NK-92 (cell line): ENCODE data around the gene ITGA4.

Experiments used
- DNase-seq: peaks from one replicate; lab custom pipeline; 2025; ENCODE audit not compliant: unreplicated experiment; lab: John Stamatoyannopoulos, UW

The ITGA4 gene

DNA sequence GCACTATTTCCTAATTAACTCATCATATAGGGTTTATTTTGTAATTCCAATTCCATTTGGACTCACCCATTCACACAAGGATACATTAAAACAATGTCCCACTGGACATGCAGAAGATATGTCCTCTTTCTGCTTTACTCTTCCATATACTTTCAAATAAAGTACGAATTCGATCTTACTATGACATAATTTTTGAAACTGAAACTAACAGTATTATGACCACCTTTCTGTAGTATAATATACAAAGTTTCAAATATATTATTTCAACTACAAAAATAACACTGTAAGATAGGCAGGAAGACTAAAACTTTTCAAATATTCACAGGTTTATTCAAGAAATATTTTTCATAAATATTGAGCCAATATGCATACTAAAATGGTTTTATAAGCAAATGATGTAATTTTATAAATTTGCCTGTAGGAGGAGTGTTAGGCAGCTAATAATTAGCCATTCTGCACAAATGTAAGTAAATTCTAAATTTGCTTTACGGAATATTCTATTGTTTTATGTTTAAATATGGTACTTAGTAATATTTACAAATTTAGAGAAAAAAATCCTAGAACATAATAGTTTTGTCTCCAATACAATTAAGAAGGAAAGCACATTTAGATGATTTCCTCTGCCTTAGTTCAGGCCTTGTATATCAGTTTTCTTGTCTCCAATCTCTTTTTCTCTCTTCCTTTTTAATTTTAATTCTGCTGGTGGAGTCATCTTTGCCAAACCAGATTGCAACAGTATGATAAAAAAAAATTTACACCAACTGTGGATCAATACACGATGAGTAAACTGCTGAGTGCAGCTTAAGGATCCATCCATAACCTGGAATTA is 113.9 kb downstream of the ITGA4 start:
- no peak for DNase-seq

DNA sequence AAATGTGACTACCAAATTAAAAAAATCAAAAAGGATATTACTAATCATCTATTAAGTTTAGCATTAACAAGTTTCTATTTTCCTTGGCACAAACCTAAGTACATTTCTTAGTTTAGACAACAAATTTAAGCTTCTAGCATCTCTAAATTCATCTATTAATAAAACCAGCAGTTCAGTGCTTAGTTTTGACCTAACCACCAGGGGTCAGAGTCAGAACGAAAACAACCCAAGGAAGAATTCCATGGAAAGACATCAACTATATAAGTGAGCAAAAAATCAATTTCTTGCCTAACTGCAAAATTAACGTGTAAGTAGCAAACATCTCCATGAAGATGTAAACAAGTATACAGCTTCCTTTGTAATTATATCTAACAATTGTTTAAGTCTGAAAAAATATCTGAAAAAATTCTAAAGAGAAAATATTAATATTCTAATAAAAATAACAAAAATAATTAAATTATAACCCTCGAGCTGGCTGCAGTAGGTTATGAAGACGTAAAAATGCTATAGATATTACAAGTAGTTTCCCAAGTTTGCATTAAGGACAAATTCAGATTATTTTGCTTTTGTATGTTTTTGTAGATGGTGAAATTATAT is 116.1 kb downstream of the ITGA4 start:
- DNase-seq, result no peak

DNA sequence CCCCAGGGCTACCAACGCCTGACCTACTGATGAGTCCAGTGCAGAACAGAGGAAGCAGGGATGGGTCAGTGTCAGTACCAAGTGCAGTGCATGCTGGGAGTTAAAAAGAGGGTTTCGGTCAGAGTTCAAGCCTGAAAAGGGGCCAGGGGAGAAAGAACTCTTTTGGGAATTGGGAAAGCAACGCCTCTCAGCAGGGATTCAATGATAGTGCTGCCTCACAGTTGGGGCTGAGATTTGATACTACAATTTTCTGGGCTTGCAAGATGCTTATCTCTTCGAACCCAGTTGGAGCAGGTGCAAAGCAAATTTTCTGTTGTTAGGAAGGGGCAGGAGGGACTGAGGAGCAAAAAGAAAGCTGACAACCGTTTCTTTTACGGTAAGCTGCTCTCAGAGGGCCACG is 117.1 kb downstream of the ITGA4 start:
- no peak for DNase-seq

DNA sequence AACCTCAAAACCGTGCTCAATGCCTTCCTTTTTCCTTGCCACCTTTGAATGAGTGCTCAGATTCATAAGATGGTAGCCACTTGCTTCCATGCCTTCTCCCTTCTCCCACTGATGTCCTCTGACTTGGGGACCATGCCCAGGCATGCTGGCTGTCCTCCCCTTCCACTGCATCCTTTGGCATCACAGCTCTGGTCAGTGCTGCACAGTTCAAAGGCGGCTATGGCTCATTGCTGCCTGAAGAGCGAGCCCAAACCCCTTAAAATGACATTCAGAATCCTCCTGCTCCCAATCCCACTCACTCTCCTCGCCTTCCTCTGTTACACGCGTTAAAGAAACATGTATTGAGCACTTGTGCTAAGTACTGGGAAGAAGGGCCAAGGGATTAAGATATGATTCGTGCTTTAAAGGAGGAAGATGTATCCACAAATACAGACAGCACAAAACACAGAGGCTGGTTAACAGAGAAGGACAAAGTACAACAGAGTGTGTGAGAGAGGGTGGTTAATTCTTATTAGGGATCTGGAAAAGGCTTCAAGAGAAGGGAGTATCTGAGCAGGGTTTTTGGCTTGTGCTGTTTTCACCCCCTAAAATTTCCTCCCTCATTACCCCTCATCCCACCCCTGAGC is 118.0 kb downstream of the ITGA4 start:
- no peak for DNase-seq

DNA sequence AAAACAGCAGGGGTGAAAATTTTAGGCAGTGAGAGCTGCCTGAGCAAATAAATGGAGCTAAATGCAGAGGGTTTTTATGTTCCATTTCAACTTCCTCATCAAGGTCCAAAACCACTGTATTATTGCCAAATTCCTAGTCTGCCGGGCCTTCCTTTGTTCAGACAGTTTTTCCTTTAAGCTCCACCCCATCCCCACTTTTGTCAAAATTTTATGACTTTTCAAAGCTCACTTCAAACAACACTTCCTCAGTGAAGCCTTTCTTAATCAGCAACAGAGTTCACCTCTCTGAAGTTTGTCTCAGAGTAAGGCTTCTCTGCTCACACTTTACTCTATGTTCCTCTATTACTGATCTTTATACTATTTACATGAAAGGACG is 118.5 kb downstream of the ITGA4 start:
- DNase-seq, result no peak

DNA sequence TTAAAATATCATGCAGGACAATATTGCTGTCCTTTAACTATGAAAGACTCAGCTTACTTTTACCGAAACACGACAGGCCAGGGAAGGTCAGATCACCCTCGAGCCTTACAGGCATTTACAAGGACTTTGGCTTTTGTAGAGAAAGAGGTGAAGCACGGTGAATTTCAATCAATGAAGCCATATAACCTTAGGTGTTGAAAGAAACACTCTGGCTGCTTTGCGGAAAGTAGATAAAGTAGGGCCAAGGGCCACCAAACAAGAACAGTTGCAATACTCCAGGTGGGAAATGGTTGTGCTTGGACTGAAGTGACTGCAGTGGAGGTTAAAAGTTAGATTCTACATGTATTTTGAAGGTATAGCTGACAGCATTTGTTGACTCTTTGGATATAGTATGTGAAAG is 119.2 kb downstream of the ITGA4 start:
- no peak for DNase-seq

DNA sequence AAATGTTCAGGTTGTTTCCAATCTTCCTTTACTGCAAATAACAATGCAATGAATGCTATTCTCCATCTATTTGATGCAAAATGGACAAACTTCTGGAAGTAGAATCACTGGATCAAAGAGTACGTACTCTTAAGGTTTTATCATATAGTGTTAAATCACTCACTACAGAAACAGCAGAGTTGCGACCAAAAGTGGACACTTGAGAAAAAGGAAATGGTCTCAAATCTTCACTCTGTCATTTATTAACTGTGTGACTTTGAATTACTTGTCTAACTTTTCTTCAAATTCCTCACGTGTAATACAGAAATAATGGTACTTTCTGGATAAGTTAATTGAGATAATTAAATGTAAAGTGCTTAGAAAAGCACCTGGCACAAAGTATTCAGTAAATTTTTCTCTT is 121.6 kb downstream of the ITGA4 start:
- DNase-seq, result no peak

DNA sequence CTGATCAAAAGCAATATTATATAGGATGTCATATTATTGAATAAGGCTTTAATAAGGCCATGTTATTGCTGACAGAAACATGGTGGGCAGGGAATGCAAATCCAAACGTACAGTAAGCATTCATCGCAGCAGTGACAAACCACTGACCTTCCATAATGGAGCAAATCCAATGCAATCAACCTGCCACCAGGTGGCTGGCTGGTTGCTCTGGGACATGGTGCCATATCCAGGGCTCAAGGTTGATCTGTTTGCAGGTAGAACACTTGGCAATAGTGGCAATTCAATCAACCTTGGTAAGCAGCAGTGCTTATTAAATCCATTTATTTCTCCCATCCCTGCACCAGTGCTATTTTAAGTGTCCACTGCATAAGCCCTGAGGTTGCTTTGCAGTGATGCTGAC is 124.3 kb downstream of the ITGA4 start:
- no peak for DNase-seq

DNA sequence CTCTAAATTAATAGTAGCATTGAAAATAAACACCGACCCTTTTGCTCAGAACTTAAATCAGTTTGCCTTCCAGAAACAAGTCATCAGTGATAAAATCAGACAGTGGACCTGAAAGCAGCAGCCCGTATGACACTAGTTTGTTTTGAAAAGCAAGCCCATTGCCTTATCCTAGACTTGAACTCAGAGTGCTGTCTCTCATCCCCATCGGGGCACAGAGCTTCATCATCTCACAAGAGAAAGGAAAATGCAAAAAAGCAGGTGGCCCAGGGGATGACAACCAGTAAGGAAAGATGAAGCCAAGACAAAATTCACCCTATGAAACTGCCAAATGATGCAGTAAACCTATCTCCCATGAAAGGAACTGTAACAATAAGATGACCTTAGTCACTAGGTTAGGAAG is 128.5 kb downstream of the ITGA4 start:
- no peak for DNase-seq
